GM11168 (cell line): ENCODE data around the gene EML1.

Source experiments
- in situ Hi-C: fragments of 300-500 bp; cut with MboI; formaldehyde crosslinking; loops from one replicate; pipeline ENCODE4 v1.12.0; 2022; ENCODE audit warnings: low sequenced_read_pairs; ENCODE audit not compliant: unreplicated experiment

EML1 gene

GRCh38 chr14:99793213-99794150 is at the start of gene EML1:
EML1 (plus strand) TSS chr14:99793413; CDS start chr14:99793477, 64 bp downstream.
- in situ Hi-C loops = no loop called here

- in situ Hi-C loops = no loop called here
Observed at GRCh38 chr14:99744199-99744872, 48.9 kb upstream of the EML1 start.

- in situ Hi-C loops = no loop called here
Observed at GRCh38 chr14:99744873-99745224, 48.4 kb upstream of the EML1 start.

- in situ Hi-C loops = no loop called here
Observed at GRCh38 chr14:99745307-99745951, 47.8 kb upstream of the EML1 start.

GRCh38 chr14:99747167-99747566 is 46.0 kb upstream of the EML1 start:
- in situ Hi-C loops = no loop called here

- in situ Hi-C loops = no loop called here
Observed at GRCh38 chr14:99747582-99748330, 45.5 kb upstream of the EML1 start.

- in situ Hi-C loops = no loop called here
Observed at GRCh38 chr14:99748529-99748928, 44.7 kb upstream of the EML1 start.

- in situ Hi-C loops = no loop called here
Observed at GRCh38 chr14:99749142-99749541, 44.1 kb upstream of the EML1 start.

- in situ Hi-C loops = no loop called here
Observed at GRCh38 chr14:99749763-99750715, 43.2 kb upstream of the EML1 start.

GRCh38 chr14:99750746-99751450 is 42.3 kb upstream of the EML1 start:
- in situ Hi-C loops = no loop called here

- in situ Hi-C loops = no loop called here
Observed at GRCh38 chr14:99751539-99752485, 41.4 kb upstream of the EML1 start.

GRCh38 chr14:99752486-99753121 is 40.6 kb upstream of the EML1 start:
- in situ Hi-C loops = no loop called here

- in situ Hi-C loops = no loop called here
Observed at GRCh38 chr14:99753225-99754140, 39.7 kb upstream of the EML1 start.

GRCh38 chr14:99754141-99755067 is 38.8 kb upstream of the EML1 start:
- in situ Hi-C loops = no loop called here

GRCh38 chr14:99755068-99755405 is 38.2 kb upstream of the EML1 start:
- in situ Hi-C loops = no loop called here
